Subcutaneous abdominal adipose tissue (tissue), 5 donors: ENCODE data around the gene SLC25A47.
"Not testable (repeated sequence)": the region's sequence is repeated elsewhere in the genome, so short reads cannot be mapped to it uniquely, and the experiment has no call there.

ENCODE experiments used
- H3K27ac ChIP-seq: one replicate; pipeline ENCODE4 v1.7.0; 2013; ENCODE audit warnings: low read depth, mild to moderate bottlenecking, inconsistent platforms, low read length, moderate library complexity
- H3K27me3 ChIP-seq, 5 donors: one replicate each; pipeline ENCODE4 v1.7.0; 2013; ENCODE audit warnings: low read length in 5 of 5, inconsistent platforms in 1 of 5; ENCODE audit not compliant: control insufficient read depth in 5 of 5, insufficient read depth in 4 of 5
- H3K36me3 ChIP-seq, 5 donors: one replicate each; pipeline ENCODE4 v1.7.0; 2013; ENCODE audit warnings: low read length in 5 of 5; ENCODE audit not compliant: control insufficient read depth in 5 of 5, insufficient read depth in 5 of 5
- H3K4me1 ChIP-seq, 5 donors: one replicate each; pipeline ENCODE4 v1.7.0; 2013; ENCODE audit warnings: low read length in 5 of 5, mild to moderate bottlenecking in 3 of 5, moderate library complexity in 1 of 5; ENCODE audit not compliant: control insufficient read depth in 5 of 5, insufficient read depth in 5 of 5
- H3K4me3 ChIP-seq, 5 donors: one replicate each; pipeline ENCODE4 v1.7.0; 2013; ENCODE audit warnings: low read length in 5 of 5, low read depth in 1 of 5
- H3K9ac ChIP-seq, 5 donors: one replicate each; pipeline ENCODE4 v1.7.0; 2013; ENCODE audit warnings: low read length in 5 of 5, mild to moderate bottlenecking in 4 of 5, moderate library complexity in 3 of 5
- H3K9me3 ChIP-seq, 5 donors: one replicate each; pipeline ENCODE4 v1.7.0; 2013; ENCODE audit warnings: low read length in 5 of 5; ENCODE audit not compliant: control insufficient read depth in 5 of 5
- donor health status: healthy.
- donor health status: healthy.
- donor health status: healthy.
- donor health status: healthy.
- donor health status: healthy.

The SLC25A47 gene

DNA sequence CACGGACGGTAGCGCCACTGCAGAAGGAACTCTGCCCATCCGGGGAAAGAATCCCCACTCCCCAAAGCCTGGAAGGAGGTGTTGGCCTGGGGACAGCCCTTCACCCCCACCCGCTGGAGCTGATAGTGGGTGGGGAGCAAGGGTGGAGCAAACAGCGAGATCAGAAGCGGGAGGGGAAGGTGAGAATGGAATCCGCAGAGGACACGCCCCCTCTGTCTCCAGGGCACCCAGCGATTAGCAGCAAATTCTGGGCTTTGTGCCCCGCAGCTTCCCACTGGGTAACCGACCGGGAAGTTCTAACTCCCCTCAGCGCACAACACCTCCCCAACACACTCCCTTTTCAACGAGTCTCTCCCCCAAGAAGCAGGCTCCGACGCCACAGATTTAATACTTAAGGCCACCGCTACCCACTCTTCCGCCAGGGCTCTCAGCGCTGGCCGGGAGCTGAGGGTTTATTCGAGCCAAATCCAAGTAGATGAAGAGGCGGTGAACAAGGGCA lies 18.3 kb upstream of the SLC25A47 start:
- Histone ChIP-seq H3K9ac (peak overlapping the region in 3 of 5 donors; percentile 55 to 66 (median 59)), H3K4me3 (peak overlapping the region; percentile 58 to 81 (median 75)), H3K9me3 (no peaks in the 10 kb centered on the region), H3K27ac (no peak overlapping the region), H3K27me3 (no peaks in the 10 kb centered on the region), H3K36me3 (no peaks in the 10 kb centered on the region), H3K4me1 (peaks cover 3 to 49% (median 35%) of the 10 kb centered on the region in 5 donors)

GRCh38 chr14:100305324-100306100 lies 17.6 kb upstream of the SLC25A47 start:
- H3K9ac ChIP-seq, result peak overlapping the region in 4 of 5 donors; percentile 24 to 71 (median 60)
- peak overlapping the region; percentile 58 to 81 (median 75) for H3K4me3 ChIP-seq
- no peaks in the 10 kb centered on the region for H3K27me3 ChIP-seq
- H3K27ac ChIP-seq, result no peak overlapping the region
- peaks cover 3 to 51% (median 35%) of the 10 kb centered on the region in 5 donors for H3K4me1 ChIP-seq
- no peaks in the 10 kb centered on the region for H3K36me3 ChIP-seq
- H3K9me3 ChIP-seq, result no peaks in the 10 kb centered on the region

DNA sequence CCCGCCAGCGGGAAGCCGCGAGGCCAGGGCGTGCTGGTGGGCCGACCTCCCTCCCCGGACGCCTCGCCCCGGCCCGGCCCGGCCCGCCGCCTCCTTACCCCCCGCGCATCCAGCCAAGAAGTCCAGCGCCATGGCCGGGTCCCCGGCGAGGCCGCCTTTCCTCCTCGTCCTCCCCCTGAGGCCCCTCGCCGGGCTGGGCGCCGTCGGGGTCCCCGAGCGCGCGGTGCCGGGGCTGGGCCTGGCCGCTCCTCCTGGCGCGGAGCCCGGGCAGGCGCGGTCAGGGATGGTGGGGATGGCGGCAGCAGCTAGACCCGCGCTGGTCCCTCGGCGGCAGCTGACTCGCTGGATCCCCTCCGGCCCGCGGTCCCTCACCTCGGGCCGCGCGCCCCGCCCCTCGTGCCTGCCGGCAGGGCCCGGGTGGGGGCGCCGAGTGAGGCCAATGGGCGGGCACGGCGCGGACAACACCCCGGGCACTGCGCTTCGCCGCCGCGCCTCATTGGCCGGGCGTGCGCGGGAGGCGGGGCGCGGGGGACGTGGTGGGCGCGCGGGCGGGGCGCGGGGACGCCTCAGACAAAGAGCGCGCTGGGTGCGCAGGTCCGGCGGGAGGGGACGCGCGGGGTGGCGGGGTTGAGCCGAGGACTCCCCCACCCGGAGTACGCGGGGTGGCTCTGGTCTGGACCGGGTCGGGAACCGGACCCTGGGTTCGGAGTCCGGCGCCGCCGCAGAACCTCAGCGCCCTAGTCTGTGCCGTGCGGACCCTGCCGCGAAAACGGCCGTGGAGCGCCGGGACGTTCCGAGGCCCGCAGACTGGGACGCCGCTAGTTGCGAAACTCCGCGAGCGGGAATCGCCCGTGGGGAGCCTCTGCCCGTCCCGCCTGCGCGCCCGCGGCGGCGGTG lies 16.8 kb upstream of the SLC25A47 start, which contains the start of gene SLC25A29:
Gene SLC25A29, minus strand, starts transcription at position 344 of the 897 bp plus-strand sequence. Its CDS starts 212 bp downstream, at position 132.
- Histone ChIP-seq H3K4me3 (peak within 1 kb of the TSS in 4 of 5 donors; percentile 77 to 81 (median 80)), H3K27ac (peak within 1 kb of the TSS; percentile 60), H3K9me3 (no peaks in the 10 kb centered on the region), H3K9ac (peak within 1 kb of the TSS in 4 of 5 donors; percentile 69 to 86 (median 82)), H3K27me3 (peaks cover 0 to 3% (median 0%) of the 10 kb centered on the region in 5 donors), H3K36me3 (no peaks in the 10 kb centered on the region), H3K4me1 (peaks cover 3 to 51% (median 35%) of the 10 kb centered on the region in 5 donors)

- Histone ChIP-seq H3K4me3 (peak overlapping the region; percentile 46 to 81 (median 80)), H3K27me3 (peaks cover 0 to 3% (median 0%) of the 10 kb centered on the region in 5 donors), H3K36me3 (no peaks in the 10 kb centered on the region), H3K9ac (peak overlapping the region in 4 of 5 donors; percentile 69 to 86 (median 82)), H3K4me1 (peaks cover 3 to 51% (median 35%) of the 10 kb centered on the region in 5 donors), H3K9me3 (no peaks in the 10 kb centered on the region), H3K27ac (peak overlapping the region; percentile 60)
Measured at GRCh38 chr14:100306998-100307765, 16.0 kb upstream of the SLC25A47 start.

GRCh38 chr14:100307766-100308426 lies 15.2 kb upstream of the SLC25A47 start:
- no peak overlapping the region for H3K27ac ChIP-seq
- H3K4me1 ChIP-seq, result peaks cover 3 to 55% (median 35%) of the 10 kb centered on the region in 5 donors
- no peaks in the 10 kb centered on the region for H3K9me3 ChIP-seq
- H3K36me3 ChIP-seq, result no peaks in the 10 kb centered on the region
- peak overlapping the region; percentile 46 to 81 (median 80) for H3K4me3 ChIP-seq
- H3K9ac ChIP-seq, result peak overlapping the region in 3 of 5 donors; percentile 80 to 86 (median 84)
- H3K27me3 ChIP-seq, result peaks cover 0 to 3% (median 0%) of the 10 kb centered on the region in 5 donors

DNA sequence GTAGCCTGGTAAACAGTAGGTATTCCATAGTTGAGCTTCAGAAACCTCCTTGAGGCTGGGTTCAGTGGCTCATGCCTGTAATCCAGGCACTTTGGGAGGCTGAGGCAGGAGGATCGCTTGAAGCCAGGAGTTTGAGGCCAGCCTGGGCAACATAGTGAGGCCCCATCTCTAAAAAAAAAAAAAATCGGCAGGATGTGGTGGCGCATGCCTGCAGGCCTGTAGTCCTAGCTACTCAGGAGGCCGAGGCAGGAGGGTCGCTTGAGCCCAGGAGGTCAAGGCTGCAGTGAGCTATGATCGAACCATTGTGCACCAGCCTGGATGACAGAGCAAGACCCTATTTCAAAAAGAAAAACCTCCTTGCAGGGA lies 14.7 kb upstream of the SLC25A47 start:
- not testable (repeated sequence) for H3K9me3 ChIP-seq, H3K27me3 ChIP-seq, H3K36me3 ChIP-seq, H3K9ac ChIP-seq, H3K27ac ChIP-seq, H3K4me3 ChIP-seq
- peaks cover 3 to 55% (median 35%) of the 10 kb centered on the region in 5 donors for H3K4me1 ChIP-seq

DNA sequence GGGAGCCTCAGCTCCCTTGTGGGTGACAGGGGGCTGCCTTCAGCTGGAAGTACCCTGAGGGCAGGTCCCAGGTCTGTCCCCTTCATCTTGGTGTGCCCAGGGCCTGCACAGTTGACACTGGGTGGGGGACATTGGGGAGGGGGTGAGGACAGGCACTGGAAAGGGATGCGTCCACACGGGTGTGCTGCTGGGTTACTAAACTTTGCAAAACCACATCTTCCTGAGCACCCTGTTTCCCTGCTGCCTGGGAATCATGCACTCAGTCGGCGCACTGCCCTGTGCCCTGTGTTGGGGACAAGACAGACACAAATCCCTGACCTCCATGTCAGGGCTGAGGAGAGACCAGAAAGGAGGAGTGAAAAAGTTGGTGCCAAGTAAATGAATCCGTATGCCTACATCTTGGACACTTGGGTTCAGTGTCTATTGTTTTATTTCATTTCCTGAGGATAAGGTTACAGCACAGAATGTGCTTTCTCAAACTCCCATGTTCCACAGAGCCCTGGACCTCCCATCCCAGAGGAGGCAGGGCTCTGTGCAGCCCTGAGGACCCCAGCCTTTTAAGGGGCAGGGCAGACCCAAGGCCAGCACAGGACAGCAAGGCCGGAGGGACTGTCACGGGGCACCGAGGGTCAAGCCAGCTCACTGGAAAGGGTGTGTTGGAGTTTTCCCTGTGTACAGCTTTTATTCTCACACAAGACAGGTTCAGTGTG lies 14.0 kb upstream of the SLC25A47 start:
- Histone ChIP-seq H3K4me3 (no peak overlapping the region), H3K27me3 (peaks cover 0 to 5% (median 2%) of the 10 kb centered on the region in 5 donors), H3K36me3 (no peaks in the 10 kb centered on the region), H3K4me1 (peaks cover 3 to 55% (median 34%) of the 10 kb centered on the region in 5 donors), H3K9ac (peak overlapping the region in 1 of 5 donors; percentile 11), H3K27ac (no peak overlapping the region), H3K9me3 (no peaks in the 10 kb centered on the region)

GRCh38 chr14:100312110-100312876 lies 10.8 kb upstream of the SLC25A47 start:
- H3K27ac ChIP-seq, H3K36me3 ChIP-seq, H3K9ac ChIP-seq, H3K27me3 ChIP-seq, H3K9me3 ChIP-seq, H3K4me3 ChIP-seq: not testable (repeated sequence)
- H3K4me1 ChIP-seq, result peaks cover 3 to 32% (median 12%) of the 10 kb centered on the region in 5 donors
